HG02970 (cell line): Measurements from ENCODE around the gene NOS3.
"Not testable (repeated sequence)": the region's sequence is repeated elsewhere in the genome, so short reads cannot be mapped to it uniquely, and the experiment has no call there.

ENCODE experiments used
- ATAC-seq: cut with Tn5 transposase; IDR thresholded peaks from one replicate; pipeline ENCODE4 v1.9.1; 2021; ENCODE audit warnings: mild to moderate bottlenecking, moderate library complexity, moderate number of reproducible peaks; ENCODE audit not compliant: unreplicated experiment, low FRiP score

The NOS3 gene

DNA sequence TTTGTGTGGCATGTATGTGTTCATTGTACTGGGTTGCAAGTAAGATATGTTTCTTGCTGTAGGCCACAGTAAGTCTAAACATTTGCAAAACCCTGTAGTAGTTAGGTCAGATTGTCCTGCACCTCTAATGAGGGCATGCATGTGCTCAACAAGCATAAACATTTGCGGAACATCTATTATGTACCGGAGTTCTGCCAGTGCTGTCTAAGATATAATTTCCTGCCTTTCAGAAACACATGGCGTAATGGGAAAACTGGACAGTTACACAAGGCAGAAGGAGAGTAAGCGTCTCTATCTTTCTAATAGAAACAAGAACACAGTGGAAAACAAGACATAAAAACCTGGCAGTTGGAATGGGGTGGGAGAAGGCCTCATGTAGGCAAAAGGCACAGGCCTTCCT is 40.2 kb downstream of the NOS3 start:
- ATAC-seq = no peak

DNA sequence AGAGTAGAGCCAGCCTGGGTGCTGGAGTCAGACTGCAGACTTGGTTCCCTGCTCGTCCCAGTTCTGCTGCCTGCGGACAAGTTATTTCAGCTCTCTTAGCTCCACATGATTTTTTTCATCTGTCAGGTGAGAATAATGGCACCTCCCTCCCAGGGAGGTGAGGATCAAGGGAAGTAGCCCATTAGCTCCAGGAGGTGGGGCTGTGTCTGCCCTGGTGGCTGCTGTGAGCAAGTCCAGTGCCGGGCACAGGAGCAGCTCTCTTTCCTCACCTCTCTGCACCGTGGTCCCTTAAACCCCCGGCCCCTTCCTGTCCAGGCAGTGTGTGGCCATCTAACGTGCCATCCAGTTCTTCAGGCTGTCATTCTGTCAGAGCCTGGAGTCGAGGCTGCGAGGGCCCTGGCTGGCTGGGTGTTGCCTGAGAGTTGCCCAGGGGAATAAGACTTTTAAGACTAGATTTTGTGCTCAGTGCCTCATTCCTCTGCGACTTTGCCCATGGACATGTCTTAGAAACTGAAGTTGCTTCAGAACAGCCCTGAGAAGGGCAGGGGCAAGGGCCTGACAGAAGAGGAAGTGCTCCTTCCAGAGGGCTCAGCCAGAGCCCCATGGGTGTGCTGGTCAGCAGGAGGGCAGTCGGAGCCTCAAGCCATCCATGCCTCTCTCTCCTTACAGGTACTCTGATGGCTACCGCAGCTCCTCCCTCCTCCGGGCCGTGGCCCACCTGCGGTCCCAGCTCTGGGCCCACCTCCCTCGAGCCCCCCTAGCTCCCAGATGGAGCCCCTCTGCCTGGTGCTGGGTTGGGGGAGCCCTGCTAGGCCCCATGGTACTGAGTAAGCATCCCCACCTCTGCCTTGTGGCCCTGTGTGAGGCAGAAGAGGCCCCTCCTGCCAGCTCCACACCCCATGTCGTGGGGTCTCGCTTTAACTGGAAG is 42.4 kb downstream of the NOS3 start:
- ATAC-seq = no peak

DNA sequence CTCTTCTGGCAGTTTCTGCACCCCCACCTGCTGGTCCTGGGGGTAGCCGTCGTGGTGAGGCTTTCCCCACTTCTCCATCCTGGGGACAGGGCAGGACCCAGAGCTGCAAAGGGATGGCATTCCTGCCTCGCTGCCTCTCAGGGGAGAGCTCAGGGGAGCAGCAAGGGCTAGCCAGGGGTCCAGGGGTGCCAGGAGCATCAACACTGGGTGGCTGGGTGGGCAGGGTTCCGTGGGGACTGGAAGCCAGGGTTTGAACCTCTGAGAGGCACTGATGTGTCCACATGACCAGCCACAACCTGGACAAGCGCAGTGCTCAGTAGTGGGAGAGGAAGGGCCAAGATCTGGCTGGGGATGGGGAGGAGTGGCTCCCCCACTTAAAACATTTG is 43.0 kb downstream of the NOS3 start:
- ATAC-seq = no peak

DNA sequence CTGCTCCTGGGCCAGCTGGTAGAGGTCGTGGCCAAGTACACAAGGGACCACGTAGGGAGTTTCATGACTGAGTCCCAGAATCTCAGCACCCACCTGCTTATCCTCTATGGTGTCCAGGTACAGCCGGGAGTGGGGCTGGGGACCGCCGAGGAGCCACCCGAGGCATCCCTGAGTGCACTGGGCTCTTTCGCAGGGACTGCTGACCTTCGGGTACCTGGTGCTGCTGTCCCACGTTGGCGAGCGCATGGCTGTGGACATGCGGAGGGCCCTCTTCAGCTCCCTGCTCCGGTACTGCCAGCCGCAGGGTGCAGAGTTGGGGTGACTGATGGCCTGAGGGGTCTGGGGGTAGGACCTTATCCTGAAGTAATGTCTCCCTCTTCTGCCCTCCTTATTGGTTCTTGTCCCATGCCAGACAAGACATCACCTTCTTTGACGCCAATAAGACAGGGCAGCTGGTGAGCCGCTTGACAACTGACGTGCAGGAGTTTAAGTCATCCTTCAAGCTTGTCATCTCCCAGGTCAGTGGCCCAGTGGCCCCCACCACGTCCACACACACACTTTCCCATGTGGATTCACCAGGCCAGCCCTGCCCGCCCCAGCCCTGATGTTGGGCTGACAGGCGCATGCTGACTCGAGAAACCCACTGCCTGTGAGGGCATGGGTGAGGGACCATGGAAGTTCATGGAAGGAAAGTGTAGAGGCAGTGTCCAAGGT is 43.7 kb downstream of the NOS3 start:
- ATAC-seq = no peak

DNA sequence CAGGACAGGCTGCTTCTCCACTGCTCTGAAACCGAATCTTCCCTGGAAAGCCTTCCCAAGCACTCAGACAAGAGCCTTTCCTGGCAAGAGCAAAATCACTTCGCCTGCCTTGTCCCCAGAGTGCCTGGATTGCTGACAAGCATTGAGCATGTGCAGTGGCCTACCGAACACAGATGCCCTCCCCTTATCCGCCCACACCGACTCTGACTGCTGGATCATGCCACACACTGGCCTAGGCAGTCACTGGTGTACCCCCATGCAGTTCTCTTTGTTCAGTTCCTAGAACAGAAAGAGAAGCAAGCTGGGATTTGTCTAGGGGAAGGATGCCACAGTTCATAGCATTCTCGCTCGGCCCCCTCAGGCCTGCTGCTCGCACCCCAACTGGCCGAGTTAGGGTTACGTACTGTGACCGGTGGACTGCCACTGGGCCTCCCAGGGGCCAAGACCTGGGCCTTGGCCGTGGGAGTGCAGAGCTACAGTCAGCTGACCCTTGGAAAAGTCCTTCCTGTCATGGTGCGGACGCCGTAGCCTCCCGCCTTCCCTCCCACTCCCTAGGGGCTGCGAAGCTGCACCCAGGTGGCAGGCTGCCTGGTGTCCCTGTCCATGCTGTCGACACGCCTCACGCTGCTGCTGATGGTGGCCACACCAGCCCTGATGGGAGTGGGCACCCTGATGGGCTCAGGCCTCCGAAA is 44.4 kb downstream of the NOS3 start:
- ATAC-seq = no peak

DNA sequence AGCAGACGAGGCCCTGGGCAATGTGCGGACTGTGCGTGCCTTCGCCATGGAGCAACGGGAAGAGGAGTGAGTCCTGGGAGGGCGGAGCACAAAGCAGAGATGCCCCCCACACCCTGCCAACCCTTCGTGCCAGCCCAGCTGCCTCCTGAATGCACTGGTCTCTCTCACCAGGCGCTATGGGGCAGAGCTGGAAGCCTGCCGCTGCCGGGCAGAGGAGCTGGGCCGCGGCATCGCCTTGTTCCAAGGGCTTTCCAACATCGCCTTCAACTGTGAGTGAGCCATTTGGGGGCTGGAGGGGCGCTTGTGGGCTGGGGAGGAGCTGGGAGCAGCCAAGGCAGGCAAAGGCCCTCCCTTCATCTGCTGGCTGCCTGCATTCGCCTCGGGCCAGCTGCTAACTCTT is 45.1 kb downstream of the NOS3 start:
- no peak for ATAC-seq

DNA sequence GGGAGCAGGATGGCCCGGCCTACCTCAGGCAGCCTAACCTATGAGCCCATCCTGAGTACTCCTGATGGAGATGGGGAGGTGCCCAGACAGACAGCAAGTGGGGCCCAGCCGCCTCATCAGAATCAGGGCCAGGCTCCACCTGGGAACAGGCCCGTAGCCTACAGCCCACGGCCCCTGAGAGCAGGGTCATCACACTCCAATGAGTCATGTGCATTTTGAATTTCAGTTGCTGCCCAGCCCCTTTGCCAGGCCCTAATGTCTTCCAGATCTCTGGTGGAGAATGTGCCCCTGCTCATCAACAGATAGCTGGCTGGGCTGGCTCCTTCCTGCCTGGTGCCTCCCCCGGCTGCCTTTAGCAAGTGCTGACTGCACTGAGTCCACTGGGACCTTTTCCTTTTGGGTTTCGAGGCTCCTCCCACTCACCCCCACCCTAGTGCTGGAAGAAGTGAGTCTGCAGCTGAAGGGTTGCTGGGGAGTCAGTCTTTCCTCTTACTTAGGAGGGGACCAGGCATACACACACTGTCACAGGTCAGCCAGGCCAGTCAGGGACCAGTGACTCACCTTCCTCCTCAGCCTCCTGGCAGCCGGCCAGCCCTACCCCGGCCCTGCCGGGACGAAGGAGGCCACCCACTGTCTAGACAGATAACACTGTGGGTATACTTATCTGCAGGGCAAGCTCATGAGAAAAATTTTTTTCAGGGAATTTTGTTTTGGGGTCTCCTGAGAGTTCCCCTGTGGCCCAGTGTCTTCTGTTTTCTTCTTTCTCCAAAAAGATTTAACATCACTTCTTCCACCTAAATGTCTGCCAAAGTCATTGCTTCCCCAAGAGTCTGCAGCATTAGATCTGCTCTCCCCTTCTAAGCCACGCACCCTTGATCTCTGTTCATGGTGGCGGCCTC is 48.4 kb downstream of the NOS3 start:
- ATAC-seq = no peak

DNA sequence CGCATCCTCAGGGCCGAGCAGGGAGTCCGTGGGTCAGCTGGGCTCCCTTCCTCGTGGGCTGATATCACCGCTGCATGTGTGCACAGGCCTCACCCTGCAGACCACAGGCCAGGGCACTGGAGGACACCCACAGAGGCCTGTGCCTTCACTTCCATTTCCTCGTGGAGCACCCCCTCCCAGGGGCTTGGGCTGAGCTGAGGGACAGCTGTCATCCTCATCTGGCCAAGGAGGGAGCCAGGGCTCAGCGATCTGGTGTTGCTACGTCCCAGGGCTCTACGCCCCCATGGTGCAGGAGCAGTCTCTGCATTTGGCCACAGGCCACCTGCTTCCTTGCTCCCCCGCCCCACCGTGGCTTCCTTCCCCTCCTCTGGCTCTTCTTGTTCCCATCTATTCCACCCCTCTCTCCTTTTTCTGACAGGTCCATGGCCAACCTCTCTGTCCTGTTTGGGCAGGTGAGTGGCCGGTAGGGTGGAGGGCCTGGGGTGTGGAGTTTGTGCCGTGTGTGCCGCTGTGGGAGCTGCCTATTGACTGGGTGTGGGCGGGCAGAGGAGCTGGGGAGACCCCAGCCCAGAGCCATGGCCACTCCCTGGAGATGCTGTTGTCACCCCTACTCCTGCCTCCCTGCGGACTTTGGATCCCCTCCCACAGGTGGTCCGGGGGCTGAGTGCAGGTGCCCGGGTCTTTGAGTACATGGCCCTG is 49.2 kb downstream of the NOS3 start:
- ATAC-seq = no peak

DNA sequence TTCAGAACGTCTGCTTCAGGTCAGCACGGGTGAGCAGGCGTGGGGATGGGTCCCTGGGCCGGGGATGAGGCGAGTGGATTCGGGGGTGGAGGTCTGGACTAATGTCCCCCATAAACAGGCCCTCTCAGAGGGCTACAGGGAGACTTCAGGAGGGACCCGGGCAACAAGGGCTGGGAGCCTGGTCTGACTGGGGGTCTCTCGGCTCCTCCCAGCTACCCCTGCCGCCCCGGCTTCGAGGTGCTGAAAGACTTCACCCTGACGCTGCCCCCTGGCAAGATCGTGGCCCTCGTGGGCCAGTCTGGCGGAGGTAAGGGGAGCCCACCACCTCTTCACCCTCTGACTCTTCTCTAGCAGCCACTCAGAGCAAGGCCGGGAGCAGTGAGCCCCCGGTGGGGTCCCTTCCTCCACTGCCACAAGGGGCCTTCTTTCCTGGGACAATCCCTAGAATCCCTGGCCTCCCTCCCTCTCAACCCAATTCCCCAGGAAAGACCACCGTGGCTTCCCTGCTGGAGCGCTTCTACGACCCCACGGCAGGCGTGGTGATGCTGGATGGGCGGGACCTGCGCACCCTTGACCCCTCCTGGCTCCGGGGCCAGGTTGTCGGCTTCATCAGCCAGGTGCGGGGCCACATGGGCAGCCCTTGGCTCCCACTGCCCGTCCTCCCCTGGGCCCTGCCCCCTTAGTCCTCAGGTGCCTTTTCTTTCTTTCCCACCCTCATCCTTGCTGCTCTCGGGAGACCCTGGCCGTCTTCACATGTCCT is 50.0 kb downstream of the NOS3 start:
- no peak for ATAC-seq

DNA sequence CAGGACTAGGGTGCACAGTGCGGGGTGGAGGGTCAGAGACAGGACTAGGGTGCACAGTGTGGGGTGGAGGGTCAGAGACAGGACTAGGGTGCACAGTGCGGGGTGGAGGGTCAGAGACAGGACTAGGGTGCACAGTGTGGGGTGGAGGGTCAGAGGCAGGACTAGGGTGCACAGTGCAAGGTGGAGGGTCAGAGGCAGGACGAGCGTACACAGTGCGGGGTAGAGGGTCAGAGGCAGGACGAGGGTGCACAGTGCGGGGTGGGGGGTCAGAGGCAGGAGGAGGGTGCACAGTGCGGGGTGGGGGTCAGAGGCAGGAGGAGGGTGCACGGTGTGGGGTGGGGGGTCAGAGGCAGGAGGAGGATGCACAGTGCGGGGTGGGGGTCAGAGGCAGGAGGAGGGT is 52.6 kb downstream of the NOS3 start:
- ATAC-seq = not testable (repeated sequence)

DNA sequence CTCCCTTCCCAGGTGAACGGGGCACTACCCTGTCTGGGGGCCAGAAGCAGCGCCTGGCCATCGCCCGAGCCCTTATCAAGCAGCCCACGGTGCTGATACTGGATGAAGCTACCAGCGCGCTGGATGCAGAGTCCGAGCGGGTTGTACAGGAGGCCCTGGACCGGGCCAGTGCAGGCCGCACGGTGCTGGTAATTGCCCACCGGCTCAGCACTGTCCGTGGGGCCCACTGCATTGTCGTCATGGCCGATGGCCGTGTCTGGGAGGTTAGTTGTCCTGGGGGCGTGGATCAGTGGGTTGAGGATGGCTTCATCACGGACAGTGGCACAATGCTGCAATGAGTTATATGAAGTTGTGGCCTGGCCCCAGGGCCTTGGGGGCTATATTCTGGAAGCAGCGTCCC is 53.1 kb downstream of the NOS3 start:
- no peak for ATAC-seq

DNA sequence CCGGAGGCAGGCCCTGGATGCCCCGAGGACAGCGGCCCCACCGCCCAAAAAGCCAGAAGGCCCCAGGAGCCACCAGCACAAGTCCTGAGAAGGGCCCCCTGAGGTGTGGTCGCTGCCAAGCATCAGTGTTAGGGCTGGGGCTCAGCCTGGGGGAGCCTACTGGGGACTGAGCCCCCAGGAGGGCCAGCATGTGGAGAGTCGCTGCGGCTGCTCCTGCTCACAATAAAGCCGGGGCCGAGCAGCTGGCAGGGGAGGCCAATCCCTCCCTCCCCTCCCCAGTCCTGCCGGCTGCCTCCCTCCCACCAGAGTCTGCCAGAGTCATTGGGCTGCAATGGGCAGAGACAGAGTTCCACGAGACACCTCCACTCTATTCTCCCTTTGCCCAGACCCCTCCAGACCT is 54.4 kb downstream of the NOS3 start:
- ATAC-seq = no peak

DNA sequence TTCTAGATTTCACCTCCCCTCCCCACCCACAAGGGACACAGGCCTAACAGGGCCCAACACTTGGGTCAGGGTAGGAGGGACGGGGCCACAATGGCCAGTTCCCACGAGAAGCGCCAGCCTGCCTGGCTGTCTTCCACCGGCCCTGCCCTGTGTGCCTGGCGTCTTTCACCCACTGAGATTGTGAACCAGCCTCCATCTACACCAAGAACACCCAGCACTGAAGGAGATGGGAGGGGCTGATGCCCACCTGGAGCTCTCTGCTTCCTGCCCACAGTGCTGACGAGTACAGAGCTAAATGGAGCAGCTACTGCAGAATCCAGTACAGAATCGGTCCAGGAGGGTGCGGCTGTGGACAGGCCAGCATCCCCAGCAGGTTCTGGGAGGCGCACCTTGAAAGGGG is 55.1 kb downstream of the NOS3 start:
- ATAC-seq = no peak

DNA sequence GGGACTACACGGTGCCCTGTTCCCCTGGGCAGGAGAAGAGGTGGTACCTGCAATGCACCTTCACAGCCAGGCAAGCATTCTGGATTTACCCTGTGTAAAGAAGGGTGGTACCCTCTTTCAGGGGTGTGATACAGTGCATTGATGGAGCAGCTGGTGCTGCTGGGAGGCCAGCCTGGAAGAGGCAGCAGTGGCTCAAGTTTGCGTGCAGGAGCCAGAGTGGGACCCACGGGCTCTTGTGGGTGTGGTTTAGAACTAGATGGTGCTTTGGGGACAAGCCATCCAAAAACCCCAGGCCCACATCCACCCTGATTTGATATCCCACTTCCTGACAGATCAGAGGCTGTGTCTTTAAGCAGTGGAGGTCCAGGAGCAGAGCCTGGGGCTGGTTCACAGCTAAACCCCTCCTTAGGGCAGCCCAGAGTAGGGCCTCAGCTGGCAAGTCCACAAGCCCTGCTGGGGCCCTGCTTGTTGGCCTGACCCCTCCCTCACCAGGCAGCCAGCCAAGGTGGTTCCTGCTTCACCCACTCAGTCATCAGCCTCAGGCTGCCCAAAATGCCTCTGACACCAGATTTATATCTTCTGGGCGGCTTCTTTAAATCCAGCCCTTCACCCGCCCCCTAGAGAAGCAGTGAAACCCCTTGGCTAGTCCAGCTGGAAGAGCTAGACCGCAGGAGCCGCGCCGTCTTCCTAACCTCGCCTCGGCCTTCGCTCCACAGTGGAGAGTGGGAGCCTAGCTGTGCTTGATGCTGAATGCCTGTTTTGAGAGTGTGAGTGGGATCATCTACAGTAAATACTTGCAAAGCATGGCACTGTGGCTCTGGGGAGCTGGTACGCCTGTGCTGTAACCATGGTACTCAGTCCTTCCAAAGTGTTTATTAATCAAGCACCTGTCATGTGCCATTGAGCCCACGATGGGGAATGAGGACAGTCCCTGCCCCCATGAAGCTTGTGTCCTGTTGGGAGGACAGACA is 56.1 kb downstream of the NOS3 start:
- ATAC-seq = no peak

DNA sequence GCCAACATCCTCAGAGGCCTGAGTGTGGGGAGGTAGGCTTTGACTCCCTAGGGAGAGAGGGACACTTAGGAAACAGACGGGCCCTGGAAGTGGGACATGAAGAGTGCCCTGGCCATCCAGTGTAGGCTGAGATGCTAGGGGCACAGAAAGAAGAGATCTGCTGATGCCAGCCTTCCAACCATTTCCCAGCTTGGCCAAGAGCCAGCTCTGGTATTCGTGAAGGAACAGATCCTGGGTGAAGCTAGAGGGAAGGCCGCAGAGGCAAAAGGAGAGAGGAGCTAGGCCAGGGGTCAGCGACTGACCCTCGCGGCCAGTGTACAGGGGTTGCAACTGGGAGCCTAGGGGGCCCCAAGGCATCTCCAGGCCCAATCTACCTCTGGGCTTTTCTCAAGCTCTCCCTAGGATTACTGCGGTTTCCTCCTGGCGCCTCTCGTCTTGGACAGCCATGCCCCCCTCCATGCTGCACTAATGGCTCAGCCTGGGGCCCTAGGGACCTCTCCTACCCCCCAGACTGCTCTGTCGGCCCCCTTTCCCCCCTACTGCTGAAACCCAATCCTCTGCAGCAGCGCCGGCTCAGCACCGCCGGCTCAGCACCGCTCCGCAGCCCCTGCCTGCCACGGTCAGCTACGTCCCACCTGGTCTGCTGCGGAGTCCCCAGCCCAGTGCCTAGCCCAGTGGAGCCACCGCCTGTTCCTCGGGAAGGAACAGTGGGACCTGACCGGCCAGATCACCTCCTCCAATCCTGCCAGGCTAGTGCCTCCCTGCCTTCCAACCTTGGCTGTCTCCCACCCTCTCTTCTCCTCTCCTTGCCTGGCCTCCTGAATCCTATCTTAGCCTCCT is 57.4 kb downstream of the NOS3 start, which contains the start of gene ASIC3:
ASIC3 (plus strand) TSS at position 556 of the 840 bp plus-strand sequence. CDS start 355 bp downstream, outside the sequence.
- ATAC-seq = no peak

DNA sequence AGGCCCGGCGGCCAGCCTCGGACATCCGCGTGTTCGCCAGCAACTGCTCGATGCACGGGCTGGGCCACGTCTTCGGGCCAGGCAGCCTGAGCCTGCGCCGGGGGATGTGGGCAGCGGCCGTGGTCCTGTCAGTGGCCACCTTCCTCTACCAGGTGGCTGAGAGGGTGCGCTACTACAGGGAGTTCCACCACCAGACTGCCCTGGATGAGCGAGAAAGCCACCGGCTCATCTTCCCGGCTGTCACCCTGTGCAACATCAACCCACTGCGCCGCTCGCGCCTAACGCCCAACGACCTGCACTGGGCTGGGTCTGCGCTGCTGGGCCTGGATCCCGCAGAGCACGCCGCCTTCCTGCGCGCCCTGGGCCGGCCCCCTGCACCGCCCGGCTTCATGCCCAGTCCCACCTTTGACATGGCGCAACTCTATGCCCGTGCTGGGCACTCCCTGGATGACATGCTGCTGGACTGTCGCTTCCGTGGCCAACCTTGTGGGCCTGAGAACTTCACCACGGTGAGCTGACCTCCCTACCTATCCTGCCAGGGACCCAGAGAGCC is 58.2 kb downstream of the NOS3 start:
- no peak for ATAC-seq

DNA sequence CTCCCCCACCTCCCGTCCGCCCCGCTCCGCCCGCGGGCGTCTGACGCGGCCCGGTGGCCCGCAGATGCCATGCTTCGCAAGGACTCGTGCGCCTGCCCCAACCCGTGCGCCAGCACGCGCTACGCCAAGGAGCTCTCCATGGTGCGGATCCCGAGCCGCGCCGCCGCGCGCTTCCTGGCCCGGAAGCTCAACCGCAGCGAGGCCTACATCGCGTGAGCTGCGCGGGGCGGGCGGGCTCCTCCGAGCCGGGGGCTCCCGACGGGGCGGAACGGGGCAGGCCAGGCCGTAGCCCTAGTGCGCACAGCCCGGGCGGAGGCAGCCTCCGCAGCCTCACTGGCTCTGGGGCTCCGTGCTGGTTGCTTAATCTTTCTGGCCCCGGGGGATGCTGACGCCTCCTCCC is 60.3 kb downstream of the NOS3 start:
- no peak for ATAC-seq
